Measurements from ENCODE around the gene NCL. TPM values are rescaled to one million over a fixed set of nuclear protein-coding genes. Genes with fewer than 3 reads are reported as not detected.

The NCL gene
- total and polyA plus RNA-seq, 2 of the 13 experiments (the other 11 are each of a cell fraction or from before 2014, with no cell fraction given): 105 to 779 TPM

DNA sequence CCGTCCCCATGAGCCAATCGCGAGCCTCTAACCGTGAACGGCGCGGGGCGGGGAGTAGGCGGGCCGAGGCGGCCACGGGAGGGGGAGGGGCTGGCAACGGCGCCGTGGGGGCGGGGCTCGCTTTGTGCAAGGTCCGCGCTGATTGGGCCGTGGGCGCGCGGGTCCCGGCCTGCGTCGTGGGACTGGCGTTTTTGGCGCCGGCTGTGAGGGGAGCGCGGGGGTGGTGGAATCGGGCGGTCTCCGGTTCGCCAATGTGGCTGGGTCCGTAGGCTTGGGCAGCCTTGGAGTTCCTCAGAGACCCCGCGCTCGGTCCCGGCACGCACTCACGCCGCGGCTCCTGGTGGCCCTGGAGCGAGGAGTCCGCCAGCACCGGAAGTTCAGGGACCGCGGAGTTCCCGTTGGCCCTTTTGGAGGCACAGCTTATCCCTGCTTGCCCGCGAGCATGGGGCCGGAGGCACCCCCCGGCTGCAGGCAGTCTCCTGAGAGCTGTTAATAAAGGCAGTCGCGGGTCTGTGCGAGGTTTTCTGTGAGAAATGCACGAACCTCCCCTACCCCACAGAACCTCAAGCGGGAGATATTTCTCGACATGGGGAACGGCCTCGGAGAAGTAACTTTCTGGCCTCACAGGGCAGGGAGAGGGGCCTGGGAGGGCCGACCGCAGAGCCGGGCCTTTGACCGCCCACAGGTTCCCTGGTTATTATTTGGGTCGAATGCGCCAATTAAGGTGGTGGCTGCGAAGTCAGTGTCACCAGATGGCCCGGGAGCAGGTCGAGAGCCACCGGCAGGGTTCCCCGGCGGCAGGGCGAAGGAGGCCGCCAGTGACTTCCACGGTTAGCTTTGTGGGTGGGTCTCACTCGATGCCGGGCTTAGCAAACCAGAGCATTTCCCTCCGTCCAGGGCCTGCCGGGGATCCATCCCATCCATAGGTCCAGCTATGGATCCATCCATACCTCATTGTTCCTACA lies 574 bp upstream of the NCL start (continued):
- TF ChIP-seq, protein P1, sequence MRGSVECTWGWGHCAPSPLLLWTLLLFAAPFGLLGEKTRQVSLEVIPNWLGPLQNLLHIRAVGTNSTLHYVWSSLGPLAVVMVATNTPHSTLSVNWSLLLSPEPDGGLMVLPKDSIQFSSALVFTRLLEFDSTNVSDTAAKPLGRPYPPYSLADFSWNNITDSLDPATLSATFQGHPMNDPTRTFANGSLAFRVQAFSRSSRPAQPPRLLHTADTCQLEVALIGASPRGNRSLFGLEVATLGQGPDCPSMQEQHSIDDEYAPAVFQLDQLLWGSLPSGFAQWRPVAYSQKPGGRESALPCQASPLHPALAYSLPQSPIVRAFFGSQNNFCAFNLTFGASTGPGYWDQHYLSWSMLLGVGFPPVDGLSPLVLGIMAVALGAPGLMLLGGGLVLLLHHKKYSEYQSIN (CRISPR knock-in tag; IDR thresholded peaks at IDR 0.05; ENCODE audit: borderline replicate concordance): no peak
- TF ChIP-seq, protein P2, sequence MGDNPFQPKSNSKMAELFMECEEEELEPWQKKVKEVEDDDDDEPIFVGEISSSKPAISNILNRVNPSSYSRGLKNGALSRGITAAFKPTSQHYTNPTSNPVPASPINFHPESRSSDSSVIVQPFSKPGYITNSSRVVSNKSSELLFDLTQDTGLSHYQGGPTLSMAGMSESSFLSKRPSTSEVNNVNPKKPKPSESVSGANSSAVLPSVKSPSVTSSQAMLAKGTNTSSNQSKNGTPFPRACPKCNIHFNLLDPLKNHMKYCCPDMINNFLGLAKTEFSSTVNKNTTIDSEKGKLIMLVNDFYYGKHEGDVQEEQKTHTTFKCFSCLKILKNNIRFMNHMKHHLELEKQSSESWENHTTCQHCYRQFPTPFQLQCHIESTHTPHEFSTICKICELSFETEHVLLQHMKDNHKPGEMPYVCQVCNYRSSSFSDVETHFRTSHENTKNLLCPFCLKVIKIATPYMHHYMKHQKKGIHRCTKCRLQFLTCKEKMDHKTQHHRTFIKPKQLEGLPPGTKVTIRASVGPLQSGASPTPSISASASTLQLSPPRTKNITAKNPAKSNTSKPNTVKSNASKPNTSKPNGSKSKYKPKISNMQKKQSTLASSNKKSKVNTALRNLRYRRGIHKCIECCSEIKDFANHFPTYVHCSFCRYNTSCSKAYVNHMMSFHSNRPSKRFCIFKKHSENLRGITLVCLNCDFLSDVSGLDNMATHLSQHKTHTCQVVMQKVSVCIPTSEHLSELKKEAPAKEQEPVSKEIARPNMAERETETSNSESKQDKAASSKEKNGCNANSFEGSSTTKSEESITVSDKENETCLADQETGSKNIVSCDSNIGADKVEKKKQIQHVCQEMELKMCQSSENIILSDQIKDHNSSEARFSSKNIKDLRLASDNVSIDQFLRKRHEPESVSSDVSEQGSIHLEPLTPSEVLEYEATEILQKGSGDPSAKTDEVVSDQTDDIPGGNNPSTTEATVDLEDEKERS (CRISPR knock-in tag; IDR thresholded peaks at IDR 0.05): no peak; the same call in 1 of the 2 replicates
- TF ChIP-seq, protein P3, sequence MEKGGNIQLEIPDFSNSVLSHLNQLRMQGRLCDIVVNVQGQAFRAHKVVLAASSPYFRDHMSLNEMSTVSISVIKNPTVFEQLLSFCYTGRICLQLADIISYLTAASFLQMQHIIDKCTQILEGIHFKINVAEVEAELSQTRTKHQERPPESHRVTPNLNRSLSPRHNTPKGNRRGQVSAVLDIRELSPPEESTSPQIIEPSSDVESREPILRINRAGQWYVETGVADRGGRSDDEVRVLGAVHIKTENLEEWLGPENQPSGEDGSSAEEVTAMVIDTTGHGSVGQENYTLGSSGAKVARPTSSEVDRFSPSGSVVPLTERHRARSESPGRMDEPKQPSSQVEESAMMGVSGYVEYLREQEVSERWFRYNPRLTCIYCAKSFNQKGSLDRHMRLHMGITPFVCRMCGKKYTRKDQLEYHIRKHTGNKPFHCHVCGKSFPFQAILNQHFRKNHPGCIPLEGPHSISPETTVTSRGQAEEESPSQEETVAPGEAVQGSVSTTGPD (CRISPR knock-in tag; IDR thresholded peaks at IDR 0.05): no peak
- TF ChIP-seq ZC3H13 (CRISPR knock-in tag; IDR thresholded peaks at IDR 0.05) (peak; percentile 53), ZNF430 (CRISPR knock-in tag; IDR thresholded peaks at IDR 0.05) (0 out of 2 replicates have a peak, but pooled peaks have one; percentile 58), ZIK1 (CRISPR knock-in tag; IDR thresholded peaks at IDR 0.05; ENCODE audit: borderline replicate concordance, low read depth) (peak; percentile 48), EEA1 (CRISPR knock-in tag; IDR thresholded peaks at IDR 0.05; ENCODE audit: borderline replicate concordance) (peak; percentile 94), PHF8 (CRISPR knock-in tag; IDR thresholded peaks at IDR 0.05) (peak; percentile 87), ZNF251 (CRISPR knock-in tag; IDR thresholded peaks at IDR 0.05) (no peak), POLR2AphosphoS2 (IDR thresholded peaks at IDR 0.05; ENCODE audit: low read depth, low read length) (no peak), ZNF772 (CRISPR knock-in tag; IDR thresholded peaks at IDR 0.05) (peak; percentile 71; the same call in 1 of the 2 replicates), MBNL3 (CRISPR knock-in tag; conservative IDR thresholded peaks at IDR 0.05) (no peak), ZSCAN30 (CRISPR knock-in tag; IDR thresholded peaks at IDR 0.05) (no peak; the same call in 1 of the 2 replicates), ZFP36 (IDR thresholded peaks at IDR 0.05; ENCODE audit: borderline replicate concordance, low read depth, low read length, partially characterized antibody) (no peak)
- TF ChIP-seq, protein P4, sequence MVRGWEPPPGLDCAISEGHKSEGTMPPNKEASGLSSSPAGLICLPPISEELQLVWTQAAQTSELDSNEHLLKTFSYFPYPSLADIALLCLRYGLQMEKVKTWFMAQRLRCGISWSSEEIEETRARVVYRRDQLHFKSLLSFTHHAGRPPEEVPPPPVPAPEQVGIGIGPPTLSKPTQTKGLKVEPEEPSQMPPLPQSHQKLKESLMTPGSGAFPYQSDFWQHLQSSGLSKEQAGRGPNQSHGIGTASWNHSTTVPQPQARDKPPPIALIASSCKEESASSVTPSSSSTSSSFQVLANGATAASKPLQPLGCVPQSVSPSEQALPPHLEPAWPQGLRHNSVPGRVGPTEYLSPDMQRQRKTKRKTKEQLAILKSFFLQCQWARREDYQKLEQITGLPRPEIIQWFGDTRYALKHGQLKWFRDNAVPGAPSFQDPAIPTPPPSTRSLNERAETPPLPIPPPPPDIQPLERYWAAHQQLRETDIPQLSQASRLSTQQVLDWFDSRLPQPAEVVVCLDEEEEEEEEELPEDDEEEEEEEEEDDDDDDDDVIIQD (CRISPR knock-in tag; IDR thresholded peaks at IDR 0.05; ENCODE audit: low read depth): no peak
- TF ChIP-seq, protein P5, sequence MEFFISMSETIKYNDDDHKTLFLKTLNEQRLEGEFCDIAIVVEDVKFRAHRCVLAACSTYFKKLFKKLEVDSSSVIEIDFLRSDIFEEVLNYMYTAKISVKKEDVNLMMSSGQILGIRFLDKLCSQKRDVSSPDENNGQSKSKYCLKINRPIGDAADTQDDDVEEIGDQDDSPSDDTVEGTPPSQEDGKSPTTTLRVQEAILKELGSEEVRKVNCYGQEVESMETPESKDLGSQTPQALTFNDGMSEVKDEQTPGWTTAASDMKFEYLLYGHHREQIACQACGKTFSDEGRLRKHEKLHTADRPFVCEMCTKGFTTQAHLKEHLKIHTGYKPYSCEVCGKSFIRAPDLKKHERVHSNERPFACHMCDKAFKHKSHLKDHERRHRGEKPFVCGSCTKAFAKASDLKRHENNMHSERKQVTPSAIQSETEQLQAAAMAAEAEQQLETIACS (CRISPR knock-in tag; IDR thresholded peaks at IDR 0.05): peak; percentile 28; the same call in 1 of the 2 replicates
- TF ChIP-seq, protein P6, sequence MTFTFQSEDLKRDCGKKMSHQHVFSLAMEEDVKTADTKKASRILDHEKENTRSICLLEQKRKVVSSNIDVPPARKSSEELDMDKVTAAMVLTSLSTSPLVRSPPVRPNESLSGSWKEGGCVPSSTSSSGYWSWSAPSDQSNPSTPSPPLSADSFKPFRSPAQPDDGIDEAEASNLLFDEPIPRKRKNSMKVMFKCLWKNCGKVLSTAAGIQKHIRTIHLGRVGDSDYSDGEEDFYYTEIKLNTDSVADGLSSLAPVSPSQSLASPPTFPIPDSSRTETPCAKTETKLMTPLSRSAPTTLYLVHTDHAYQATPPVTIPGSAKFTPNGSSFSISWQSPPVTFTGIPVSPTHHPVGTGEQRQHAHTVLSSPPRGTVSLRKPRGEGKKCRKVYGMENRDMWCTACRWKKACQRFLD (CRISPR knock-in tag; IDR thresholded peaks at IDR 0.05; ENCODE audit: borderline replicate concordance): 0 out of 2 replicates have a peak, but pooled peaks have one; percentile 25

Measured in HepG2 (cell line).